HTR-8/SVneo (cell line): ENCODE measurements around the gene MYO1F.
"Not testable (repeated sequence)": the region's sequence is repeated elsewhere in the genome, so short reads cannot be mapped to it uniquely, and the experiment has no call there.

ENCODE experiments used
- DNase-seq: peaks from one replicate; pipeline ENCODE4 v3.0.0; 2011; ENCODE audit warnings: low spot score, mixed read lengths; ENCODE audit not compliant: insufficient read length
- FAIRE-seq: peaks from 2 replicates; lab custom pipeline; 2011; peaks lifted over from hg19 to GRCh38; lab: Jason Lieb, UNC

MYO1F gene

GRCh38 chr19:8526345-8527091 lies 50.7 kb downstream of the MYO1F start:
- FAIRE-seq: peak; percentile 80

DNA sequence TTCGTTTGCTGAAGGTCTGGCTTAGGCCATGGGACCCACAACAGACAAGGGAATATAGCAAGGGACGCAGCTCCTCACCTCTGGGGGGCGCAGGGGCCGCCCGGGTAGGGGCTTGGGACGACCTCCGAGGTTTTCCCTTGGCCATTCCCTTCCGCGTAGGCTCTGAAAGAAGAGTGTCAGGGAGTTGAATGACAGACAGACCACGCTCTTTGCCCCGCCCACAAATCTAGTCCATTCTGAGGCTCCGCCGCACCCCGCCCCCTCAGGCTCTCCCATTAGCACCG lies 51.9 kb downstream of the MYO1F start:
- FAIRE-seq: no peak
- DNase-seq: no peak

More at GRCh38 chr19:8526345-8527091, 50.7 kb downstream of the MYO1F start:
- peak; percentile 93 for DNase-seq

GRCh38 chr19:8519388-8519787 lies 57.9 kb downstream of the MYO1F start:
- DNase-seq: no peak
- FAIRE-seq: no peak

GRCh38 chr19:8518536-8518935 lies 58.7 kb downstream of the MYO1F start:
- FAIRE-seq: peak; percentile 36
- no peak for DNase-seq

DNA sequence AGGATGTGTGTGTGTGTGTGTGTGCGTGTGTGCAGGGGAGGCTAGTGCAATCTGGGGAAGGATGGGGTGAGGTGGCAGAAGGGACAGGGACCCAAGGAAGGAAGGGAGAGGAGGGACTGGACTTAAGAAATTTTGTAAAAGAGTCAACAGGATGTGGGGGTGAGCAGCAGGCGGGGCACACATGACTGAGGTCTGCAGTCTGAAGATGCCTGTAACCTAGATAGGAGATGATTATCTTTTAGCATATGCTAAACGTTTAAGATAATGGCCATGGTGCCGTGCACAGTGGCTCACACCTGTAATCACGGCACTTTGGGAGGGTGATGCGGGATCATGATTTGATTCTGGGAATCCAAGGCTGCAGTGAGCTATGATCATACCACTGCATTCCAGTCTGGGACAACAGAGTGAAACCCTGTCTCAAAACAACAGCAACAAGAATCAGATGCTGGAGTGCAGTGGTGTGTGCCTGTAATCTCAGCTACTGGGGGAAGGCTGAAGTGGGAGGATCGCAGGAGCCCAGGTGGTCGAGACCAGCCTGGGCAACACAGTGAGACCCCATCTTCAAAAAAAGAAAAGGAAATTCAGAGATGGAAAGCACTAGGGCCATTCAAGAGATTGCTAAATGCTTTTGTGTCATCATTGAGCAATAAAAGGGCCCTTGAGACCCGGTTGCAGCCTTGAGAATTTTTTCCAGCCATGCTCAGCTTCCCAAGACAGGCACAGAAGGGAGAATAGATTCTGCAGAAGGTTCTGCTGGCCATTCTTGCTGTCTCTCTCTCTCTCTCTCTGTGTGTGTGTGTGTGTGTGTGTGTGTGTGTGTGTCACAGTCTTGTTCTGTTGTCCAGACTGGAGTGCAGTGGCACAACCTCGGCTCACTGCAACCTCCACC lies 59.4 kb downstream of the MYO1F start:
- DNase-seq: no peak

DNA sequence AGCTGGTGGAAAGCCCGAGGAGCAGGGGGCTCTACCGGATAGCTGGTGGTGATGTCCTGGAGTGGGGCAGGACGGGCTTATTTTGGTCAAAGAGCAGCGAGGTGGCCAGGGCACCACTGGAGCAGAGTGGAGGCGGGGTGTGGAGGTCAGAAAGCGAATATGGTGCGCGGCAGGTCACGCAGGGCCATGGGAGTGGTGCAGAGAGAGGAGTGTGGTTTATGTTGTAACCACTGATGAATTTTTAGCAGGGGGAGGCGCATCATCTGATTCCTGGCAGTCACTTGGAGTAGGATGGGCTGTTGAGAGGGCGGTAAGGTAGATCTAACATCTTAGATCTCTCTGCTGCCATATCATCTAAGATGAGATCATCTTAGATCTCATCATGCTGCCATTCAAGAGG lies 61.9 kb downstream of the MYO1F start:
- DNase-seq: no peak
- FAIRE-seq: no peak

More for the DNA sequence above, 59.4 kb downstream of the MYO1F start:
- FAIRE-seq: peak; percentile 9

- not testable (repeated sequence) for DNase-seq, FAIRE-seq
Observed at GRCh38 chr19:8514505-8515009, 62.7 kb downstream of the MYO1F start.

- peak; percentile 98 for DNase-seq
- FAIRE-seq: peak; percentile 96
Observed at GRCh38 chr19:8513687-8514504, 63.3 kb downstream of the MYO1F start, which contains the start of gene ZNF414. Gene ZNF414 (minus strand): TSS chr19:8514167. CDS start chr19:8514046, 121 bp downstream.

GRCh38 chr19:8513036-8513686 lies 64.1 kb downstream of the MYO1F start:
- FAIRE-seq (no peak), DNase-seq (no peak)

DNA sequence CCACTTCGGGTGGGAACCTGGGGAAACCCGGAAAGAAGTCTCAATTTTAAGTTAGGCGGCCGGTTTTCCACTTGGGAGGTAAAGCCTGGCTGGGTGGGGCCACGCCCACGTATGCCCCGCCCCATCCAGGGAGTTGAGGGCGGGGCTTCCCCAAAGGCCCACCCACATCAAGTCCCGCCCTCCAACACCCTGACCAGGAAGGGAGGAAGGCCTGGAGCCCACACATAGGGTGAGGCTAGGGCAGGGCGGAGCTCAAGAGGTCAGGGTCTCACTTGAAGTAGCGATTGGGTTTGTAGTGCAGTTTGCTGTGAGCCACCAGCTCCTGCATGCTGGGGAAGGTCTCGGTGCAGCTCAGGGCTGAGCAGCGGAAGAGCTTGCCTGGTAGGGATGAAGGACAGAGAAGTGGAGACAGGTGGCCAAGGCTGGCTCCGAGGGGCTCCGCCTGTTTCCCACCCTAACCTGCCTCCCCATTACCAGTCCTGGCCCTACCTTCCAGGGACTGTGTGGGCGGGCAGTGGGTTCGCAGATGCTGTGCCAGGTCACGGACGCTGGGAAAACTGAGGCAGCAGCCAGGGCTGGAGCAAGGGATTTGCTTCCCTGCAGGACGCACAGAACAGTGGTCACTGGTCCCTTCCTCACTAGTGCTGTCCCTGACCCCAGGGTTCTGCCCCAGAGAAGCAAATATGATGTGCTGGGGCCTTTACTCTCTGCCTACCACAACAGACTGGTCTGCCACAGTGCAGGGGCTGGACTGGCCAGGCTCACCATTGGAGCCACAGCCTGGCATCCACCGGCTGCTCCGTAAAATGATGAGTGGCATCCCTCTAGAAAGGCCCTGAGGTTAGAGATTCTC lies 64.9 kb downstream of the MYO1F start:
- DNase-seq (no peak), FAIRE-seq (peak; percentile 40)

DNA sequence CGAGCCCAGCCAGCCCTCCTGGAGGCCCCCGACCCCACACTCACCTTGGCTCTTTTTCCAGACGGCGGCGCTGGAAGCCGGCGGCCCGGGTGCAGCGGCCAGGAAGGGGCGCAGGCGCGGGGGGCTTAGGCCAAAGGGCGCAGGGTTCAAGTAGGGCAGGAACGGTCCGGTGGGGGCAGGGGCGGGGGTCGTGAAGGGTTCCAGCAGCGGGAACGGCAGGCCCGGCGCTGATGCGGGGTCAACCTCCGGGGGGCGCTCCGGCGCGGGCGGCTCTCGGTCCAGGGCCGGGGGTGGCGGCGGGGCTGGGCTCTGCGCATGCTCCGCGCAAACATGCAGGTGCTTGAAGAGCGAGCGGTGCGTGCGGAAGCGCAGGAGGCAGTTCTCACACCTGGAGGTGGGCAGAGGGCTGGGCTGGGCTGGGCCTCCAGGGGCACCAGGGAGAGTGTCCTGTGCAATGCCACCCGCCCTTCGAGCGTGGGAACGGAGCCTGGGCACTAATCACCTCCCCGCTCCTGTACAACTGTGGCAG lies 65.6 kb downstream of the MYO1F start:
- DNase-seq (no peak), FAIRE-seq (no peak)

DNA sequence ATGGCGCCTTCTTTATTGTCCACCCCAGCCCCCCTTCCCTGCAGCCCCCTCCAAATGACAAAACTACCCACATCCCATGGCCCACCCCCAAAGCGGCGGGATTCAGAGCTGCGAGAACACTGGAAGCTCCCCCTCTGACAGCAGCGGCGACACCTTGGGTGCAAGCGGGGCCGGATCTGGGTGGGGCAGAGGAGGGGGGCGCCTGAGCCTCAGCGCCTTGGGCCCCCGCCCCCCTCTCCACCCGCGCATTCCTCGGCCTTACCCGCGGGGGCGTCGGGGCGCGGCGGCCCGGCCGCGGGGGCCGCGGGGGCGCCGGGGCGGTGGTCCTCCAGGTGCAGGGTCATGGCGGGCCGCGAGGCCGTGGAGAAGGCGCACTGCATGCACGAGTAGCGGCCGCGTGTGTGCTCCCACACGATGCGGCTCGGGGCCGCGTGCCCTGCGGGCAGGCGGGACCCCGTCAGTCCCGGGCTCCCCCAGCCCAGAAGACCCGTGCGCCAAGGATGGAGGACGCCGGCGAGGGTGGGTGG lies 66.6 kb downstream of the MYO1F start:
- DNase-seq (no peak), FAIRE-seq (no peak)

- FAIRE-seq: peak; percentile 75
- DNase-seq: no peak
Observed at GRCh38 chr19:8506402-8506957, 70.8 kb downstream of the MYO1F start.

DNA sequence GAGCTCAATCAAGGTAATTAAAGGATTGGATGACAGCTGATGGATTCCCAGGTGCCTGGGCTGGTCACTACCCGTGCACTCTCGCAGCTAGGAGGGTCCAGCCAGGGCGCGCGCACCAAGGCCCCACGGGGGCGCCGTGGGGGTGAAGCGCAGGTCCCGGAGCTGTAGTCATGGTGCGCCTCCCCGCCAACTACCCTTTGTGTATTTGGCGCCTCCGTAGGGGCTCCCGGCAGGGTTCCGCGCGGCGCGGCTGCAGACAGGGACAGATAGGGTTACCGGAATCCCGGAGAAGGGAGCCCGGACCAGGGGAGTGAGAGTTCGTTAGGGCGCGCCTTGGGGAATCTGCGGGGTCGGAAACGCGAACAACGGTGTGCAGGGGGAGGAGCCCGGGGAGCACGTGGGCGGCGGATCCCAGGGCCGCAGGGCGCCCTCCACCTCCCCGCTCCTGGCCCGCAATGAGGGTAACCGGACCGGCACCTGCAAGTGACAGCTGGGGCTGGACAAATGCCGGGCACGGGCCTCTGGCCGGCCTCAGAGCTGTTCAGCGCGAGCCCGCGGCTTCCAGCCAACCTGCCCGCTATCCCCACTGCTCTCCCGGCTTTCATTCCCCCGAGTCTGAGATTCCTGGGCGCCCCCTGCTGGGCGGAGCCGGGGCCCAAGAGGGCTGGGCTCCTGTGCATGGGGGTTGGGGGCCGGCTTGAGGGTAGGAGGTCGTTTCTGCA lies 71.4 kb downstream of the MYO1F start:
- FAIRE-seq: peak; percentile 70
- peak; percentile 91 for DNase-seq

DNA sequence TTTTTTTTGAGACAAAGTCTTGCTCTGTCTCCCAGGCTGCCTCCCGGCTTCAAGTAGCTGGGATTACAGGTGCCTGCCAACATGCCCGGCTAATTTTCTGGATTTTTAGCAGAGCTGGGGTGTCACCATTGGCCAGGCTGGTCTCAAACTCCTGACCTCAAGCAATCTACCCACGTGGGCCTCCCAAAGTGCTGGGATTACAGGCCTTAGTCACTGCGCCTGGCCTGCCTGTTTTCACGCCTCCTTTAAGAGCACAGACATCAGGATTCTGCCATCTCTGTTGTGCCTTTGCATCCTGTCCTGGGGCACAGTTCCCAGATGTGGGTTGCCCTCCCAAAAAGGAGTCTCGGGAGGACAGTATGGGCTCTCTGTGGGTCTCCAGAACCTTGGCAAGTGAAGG lies 72.3 kb downstream of the MYO1F start:
- DNase-seq: no peak
- FAIRE-seq: no peak

DNA sequence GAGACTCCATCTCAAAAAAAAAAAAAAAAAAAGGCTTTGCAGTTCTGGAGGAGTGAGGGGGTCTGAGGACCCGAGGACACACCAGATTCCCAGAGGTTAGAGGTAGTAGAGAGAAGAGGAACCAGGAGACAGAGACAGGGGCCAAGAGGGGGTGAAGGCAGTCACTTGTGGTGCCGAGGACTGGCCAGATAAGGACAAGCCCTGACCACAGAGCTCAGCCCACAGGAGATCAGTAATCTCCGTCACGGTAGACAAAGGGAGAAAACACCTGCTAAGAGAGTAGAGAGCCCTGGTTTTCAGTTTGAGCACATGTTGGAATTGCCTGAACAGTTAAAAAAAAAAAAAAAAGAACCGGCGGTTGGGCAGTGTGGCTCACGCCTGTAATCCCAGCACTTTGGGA lies 73.1 kb downstream of the MYO1F start:
- DNase-seq (no peak), FAIRE-seq (no peak)

DNA sequence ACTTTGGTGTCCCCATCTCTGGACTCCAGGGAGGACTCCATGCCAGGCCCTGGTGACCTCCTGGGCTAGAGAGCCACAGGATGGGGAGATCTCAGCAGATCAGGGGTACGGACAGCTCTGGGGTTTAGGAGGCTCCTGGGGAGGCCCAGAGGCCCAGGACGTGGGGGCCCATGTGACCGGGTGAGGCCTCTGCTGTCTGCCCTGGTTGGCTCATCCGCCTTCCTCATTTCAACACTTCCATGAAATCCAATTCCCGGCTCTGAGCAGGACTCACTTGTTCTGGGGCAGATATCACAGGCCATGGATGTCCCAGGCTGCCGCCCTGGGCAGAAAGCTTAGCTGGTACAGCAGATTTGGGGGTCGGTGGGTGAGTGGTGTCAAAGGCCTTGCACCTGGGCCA lies 73.7 kb downstream of the MYO1F start:
- DNase-seq: no peak
- no peak for FAIRE-seq
